ENCODE data around the gene GFY.

GFY gene

DNA sequence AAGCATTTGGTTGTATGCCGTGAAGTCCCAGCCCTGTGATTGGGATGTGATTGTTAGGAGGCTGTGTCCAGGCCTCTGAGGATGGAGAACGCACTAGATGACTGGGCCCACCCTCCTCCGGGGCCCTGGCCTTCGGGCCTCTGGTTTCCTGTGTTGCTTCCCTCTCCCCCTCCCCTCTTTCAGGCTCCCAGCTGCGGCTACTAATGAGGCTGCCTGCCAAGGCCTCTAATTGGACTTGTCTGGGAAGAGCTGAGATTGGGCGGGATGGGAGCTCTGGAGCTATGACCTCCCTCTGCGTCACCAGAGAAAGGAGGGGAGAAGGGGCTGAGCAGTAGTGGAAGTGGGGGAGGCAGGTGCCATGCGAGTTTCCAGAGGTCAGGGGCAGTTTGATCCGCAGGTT, 11.8 kb upstream of the GFY start:
- H3K4me3 ChIP-seq (ENCODE audit: low read length) = no peak overlapping the region
- H3K27ac ChIP-seq (ENCODE audit: low read depth, low read length) = no peak overlapping the region
- H3K9ac ChIP-seq (ENCODE audit: low read length) = no peak overlapping the region
- peaks cover 8% of the 10 kb centered on the region for H3K27me3 ChIP-seq (ENCODE audit: control insufficient read depth, insufficient read depth, low read length)
- no peaks in the 10 kb centered on the region for H3K4me1 ChIP-seq (ENCODE audit: control insufficient read depth, insufficient read depth, low read length)
- no peaks in the 10 kb centered on the region for H3K36me3 ChIP-seq (ENCODE audit: control insufficient read depth, insufficient read depth, low read length)

DNA sequence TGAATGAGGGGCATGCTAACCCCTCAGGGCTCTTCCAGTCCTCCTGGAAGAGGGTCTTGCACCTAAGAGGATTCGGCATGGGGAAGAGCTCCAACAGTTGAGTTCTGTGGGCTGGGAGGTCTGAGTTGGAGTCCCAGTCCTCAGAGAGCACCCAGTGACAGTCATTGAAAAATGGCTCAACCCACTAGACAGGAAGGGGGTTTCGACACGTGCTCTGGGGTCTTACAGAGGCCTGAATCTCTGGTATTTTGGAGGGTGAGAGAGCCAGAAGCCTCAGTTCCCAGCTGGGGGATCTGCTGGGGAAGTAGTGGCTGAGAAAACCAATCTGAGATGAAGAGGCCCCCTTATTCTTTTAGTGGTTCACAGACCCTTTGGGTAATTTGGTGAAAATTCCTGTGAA, 10.9 kb upstream of the GFY start:
- no peak overlapping the region for H3K27ac ChIP-seq (ENCODE audit: low read depth, low read length)
- H3K4me1 ChIP-seq (ENCODE audit: control insufficient read depth, insufficient read depth, low read length) = no peaks in the 10 kb centered on the region
- H3K9ac ChIP-seq (ENCODE audit: low read length) = no peak overlapping the region
- no peak overlapping the region for H3K4me3 ChIP-seq (ENCODE audit: low read length)
- no peaks in the 10 kb centered on the region for H3K36me3 ChIP-seq (ENCODE audit: control insufficient read depth, insufficient read depth, low read length)
- peaks cover 8% of the 10 kb centered on the region for H3K27me3 ChIP-seq (ENCODE audit: control insufficient read depth, insufficient read depth, low read length)

GRCh38 chr19:49415102-49415809, 9.9 kb upstream of the GFY start:
- H3K4me3 ChIP-seq (ENCODE audit: low read length) = no peak overlapping the region
- H3K36me3 ChIP-seq (ENCODE audit: control insufficient read depth, insufficient read depth, low read length) = no peaks in the 10 kb centered on the region
- H3K4me1 ChIP-seq (ENCODE audit: control insufficient read depth, insufficient read depth, low read length) = no peaks in the 10 kb centered on the region
- no peak overlapping the region for H3K9ac ChIP-seq (ENCODE audit: low read length)
- no peak overlapping the region for H3K27ac ChIP-seq (ENCODE audit: low read depth, low read length)
- H3K27me3 ChIP-seq (ENCODE audit: control insufficient read depth, insufficient read depth, low read length) = peaks cover 14% of the 10 kb centered on the region

GRCh38 chr19:49415810-49416200, 9.4 kb upstream of the GFY start:
- H3K36me3 ChIP-seq (ENCODE audit: control insufficient read depth, insufficient read depth, low read length) = no peaks in the 10 kb centered on the region
- no peak overlapping the region for H3K4me3 ChIP-seq (ENCODE audit: low read length)
- H3K4me1 ChIP-seq (ENCODE audit: control insufficient read depth, insufficient read depth, low read length) = no peaks in the 10 kb centered on the region
- H3K27me3 ChIP-seq (ENCODE audit: control insufficient read depth, insufficient read depth, low read length) = peaks cover 19% of the 10 kb centered on the region
- no peak overlapping the region for H3K27ac ChIP-seq (ENCODE audit: low read depth, low read length)
- H3K9ac ChIP-seq (ENCODE audit: low read length) = no peak overlapping the region

GRCh38 chr19:49417088-49417487, 8.1 kb upstream of the GFY start:
- Histone ChIP-seq H3K4me3 (ENCODE audit: low read length) (no peak overlapping the region), H3K27me3 (ENCODE audit: control insufficient read depth, insufficient read depth, low read length) (peaks cover 29% of the 10 kb centered on the region), H3K9ac (ENCODE audit: low read length) (no peak overlapping the region), H3K36me3 (ENCODE audit: control insufficient read depth, insufficient read depth, low read length) (no peaks in the 10 kb centered on the region), H3K4me1 (ENCODE audit: control insufficient read depth, insufficient read depth, low read length) (no peaks in the 10 kb centered on the region), H3K27ac (ENCODE audit: low read depth, low read length) (no peak overlapping the region)

- Histone ChIP-seq H3K36me3 (ENCODE audit: control insufficient read depth, insufficient read depth, low read length) (no peaks in the 10 kb centered on the region), H3K4me1 (ENCODE audit: control insufficient read depth, insufficient read depth, low read length) (no peaks in the 10 kb centered on the region), H3K4me3 (ENCODE audit: low read length) (no peak overlapping the region), H3K9ac (ENCODE audit: low read length) (no peak overlapping the region), H3K27ac (ENCODE audit: low read depth, low read length) (no peak overlapping the region), H3K27me3 (ENCODE audit: control insufficient read depth, insufficient read depth, low read length) (peaks cover 38% of the 10 kb centered on the region)
These were observed 6.7 kb upstream of the GFY start for GRCh38 chr19:49418511-49418910.

DNA sequence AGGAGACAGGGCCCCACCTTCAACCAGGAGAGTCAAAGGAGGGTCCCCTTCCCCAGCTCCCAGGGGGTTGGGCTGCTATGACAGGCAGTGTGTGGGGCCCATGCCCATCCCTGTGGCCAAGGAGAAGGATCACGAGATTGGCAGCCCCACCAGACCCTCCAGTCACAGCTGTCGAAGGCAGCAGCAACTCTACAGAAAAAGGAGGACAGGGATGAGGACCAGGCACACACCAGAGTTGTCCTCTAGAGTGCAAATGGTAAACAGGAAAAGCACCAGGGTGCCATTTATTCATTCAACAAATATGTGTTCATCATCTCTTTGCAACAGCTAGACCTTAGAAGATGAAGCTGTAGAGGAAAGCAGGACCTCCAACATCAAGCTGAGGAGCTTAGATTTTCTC, 6.0 kb upstream of the GFY start:
- Histone ChIP-seq H3K27me3 (ENCODE audit: control insufficient read depth, insufficient read depth, low read length) (peaks cover 42% of the 10 kb centered on the region), H3K4me1 (ENCODE audit: control insufficient read depth, insufficient read depth, low read length) (no peaks in the 10 kb centered on the region), H3K9ac (ENCODE audit: low read length) (no peak overlapping the region), H3K4me3 (ENCODE audit: low read length) (no peak overlapping the region), H3K36me3 (ENCODE audit: control insufficient read depth, insufficient read depth, low read length) (no peaks in the 10 kb centered on the region), H3K27ac (ENCODE audit: low read depth, low read length) (no peak overlapping the region)

DNA sequence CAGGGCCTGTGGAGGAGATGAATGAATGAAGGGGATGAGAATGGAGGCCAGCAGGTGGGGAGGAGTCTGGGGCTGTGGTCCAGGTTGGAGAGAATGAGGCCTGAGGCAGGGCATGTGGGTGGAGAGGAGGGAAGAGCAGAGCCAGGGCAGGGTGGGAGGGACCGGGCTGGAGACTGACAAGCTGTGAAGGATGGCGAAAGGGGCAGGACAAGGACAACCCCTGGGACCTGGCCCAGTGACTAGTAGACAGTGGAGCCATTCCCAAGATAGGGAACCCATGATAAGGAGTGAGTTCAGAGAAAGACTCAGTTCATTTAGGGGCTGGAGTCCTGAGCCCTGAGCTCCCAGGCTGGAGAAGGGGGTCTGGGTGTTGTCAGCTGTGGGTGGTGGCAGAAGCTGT, 5.0 kb upstream of the GFY start:
- H3K27ac ChIP-seq (ENCODE audit: low read depth, low read length) = no peak overlapping the region
- H3K4me3 ChIP-seq (ENCODE audit: low read length) = no peak overlapping the region
- H3K36me3 ChIP-seq (ENCODE audit: control insufficient read depth, insufficient read depth, low read length) = no peaks in the 10 kb centered on the region
- peaks cover 48% of the 10 kb centered on the region for H3K27me3 ChIP-seq (ENCODE audit: control insufficient read depth, insufficient read depth, low read length)
- no peak overlapping the region for H3K9ac ChIP-seq (ENCODE audit: low read length)
- H3K4me1 ChIP-seq (ENCODE audit: control insufficient read depth, insufficient read depth, low read length) = no peaks in the 10 kb centered on the region

DNA sequence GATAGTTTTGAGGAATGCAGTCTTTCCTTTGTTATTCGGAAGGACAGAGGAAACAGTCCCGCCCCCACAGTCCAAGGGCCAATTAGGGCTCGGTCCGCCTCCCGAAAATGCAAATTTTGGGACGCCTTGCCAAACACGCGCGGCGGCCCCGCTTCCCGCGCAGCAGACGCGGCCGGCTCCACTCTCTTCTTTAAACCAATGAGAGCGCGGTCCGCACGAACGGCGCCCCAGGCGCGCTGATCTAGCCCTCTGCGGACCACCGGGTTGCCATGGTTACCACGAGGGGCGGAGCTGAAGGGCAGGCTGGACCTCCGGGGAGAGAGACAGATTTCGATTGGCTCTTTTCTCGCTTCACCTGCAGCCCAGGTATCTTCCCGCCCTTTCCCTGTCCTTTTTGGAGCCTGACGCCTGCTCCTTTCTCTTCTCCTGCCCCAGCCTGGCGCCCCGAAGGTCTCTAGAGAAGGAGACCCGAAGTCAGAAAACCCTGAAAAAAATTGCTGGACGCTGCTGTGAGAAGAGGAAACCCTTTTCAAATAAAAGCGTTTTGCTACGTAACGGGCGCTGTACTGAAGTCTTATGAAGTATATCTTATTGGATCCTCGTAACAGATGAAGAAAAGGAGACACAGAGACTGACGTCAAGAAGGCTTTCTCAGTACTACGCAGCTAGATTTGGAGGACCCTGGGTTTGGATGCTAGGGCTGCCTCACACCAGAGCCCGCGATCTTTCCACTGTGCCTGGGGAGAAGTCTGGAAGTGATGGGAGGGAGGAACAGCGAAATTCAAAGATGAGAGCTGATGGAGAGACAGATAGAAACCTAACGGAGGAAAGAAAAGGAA, 3.9 kb upstream of the GFY start:
- H3K4me3 ChIP-seq (ENCODE audit: low read length) = peak overlapping the region; percentile 18
- peaks cover 53% of the 10 kb centered on the region for H3K27me3 ChIP-seq (ENCODE audit: control insufficient read depth, insufficient read depth, low read length)
- H3K36me3 ChIP-seq (ENCODE audit: control insufficient read depth, insufficient read depth, low read length) = no peaks in the 10 kb centered on the region
- no peak overlapping the region for H3K9ac ChIP-seq (ENCODE audit: low read length)
- H3K27ac ChIP-seq (ENCODE audit: low read depth, low read length) = no peak overlapping the region
- no peaks in the 10 kb centered on the region for H3K4me1 ChIP-seq (ENCODE audit: control insufficient read depth, insufficient read depth, low read length)

GRCh38 chr19:49421878-49422202, 3.3 kb upstream of the GFY start:
- no peaks in the 10 kb centered on the region for H3K36me3 ChIP-seq (ENCODE audit: control insufficient read depth, insufficient read depth, low read length)
- peaks cover 57% of the 10 kb centered on the region for H3K27me3 ChIP-seq (ENCODE audit: control insufficient read depth, insufficient read depth, low read length)
- no peak overlapping the region for H3K4me3 ChIP-seq (ENCODE audit: low read length)
- H3K27ac ChIP-seq (ENCODE audit: low read depth, low read length) = no peak overlapping the region
- no peak overlapping the region for H3K9ac ChIP-seq (ENCODE audit: low read length)
- H3K4me1 ChIP-seq (ENCODE audit: control insufficient read depth, insufficient read depth, low read length) = no peaks in the 10 kb centered on the region

DNA sequence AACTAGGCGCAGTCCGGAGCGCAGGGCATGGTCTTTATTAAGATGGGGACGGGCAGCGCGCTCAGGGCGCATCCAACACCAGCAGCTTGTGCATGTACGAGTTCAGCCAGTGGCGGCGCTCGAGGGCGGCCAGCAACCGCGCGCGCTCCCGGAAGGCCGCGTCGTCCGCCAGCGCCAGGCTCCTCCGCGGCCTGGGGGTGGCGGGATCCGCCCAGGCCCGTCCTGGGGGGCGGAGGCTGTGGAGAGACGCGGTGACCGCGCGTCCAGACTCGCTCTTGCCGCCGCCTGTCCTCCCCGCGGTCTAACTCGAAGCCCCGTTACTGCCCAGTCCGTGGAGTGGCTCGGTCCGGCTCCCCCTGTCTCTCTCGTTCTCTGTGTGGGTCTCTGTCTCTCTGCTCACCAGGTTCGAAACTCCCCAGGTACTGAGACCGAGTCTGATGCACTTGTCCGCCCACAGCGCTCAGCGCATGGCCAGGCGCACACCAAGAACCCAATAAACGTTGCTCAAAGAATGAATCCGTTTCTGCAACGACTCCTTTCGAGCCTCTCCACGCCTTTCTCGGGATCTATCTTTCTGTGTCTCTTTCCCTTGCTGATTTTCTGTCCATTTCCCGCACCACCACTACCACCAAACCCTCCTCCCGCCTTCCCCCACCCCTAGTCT, 2.6 kb upstream of the GFY start:
- Histone ChIP-seq H3K4me3 (ENCODE audit: low read length) (peak overlapping the region; percentile 50), H3K9ac (ENCODE audit: low read length) (no peak overlapping the region)

DNA sequence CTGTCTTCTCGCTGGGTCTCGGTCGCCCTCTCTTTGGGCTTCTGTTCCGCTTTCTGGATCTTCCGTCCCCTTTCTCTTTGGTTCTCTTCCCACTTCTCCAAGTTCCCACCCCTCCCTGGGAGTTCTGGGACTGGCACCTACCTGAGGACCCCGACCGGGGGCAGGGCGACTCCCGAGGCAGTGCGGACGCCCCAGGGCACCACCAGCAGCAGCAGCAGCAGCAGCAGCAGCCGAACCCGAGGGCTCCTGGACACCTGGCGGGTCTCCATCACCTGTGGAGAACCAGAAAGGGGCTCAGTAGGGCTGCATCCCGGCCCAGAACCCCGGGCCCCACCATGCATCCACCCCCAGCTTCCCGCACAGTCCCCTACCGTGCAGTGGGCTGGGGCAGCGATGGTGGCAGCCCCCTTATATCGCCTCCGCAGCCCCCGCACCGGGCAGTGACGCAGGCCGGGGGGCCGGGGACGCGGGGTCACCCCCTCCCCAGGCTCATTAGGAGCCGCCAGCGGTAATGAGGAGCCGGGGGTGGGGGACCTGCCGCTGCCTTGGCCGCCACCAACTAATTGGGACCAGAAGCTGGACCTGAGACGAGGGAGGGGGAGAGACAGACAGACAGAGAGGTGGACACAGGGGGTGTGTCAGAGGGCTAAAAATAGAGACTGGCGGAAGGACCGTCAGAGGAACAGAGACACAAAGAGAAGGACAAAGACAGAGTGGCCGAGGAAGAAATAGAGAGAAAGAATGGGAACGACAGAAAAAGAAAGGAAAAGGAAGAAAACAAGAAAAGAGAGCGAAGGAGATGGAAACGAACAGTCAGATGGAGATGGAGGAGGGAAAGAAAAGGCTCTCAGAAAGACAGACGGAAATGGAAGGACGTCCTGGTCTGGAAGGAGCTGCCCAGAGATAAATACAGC, 1.9 kb upstream of the GFY start, which contains the start of gene PTH2:
Gene PTH2, minus strand, starts transcription at position 371 of the 914 bp plus-strand sequence. Its CDS starts 102 bp downstream, at position 269.
- no peak within 1 kb of the TSS for H3K27ac ChIP-seq (ENCODE audit: low read depth, low read length)
- H3K9ac ChIP-seq (ENCODE audit: low read length) = no peak within 1 kb of the TSS
- no peaks in the 10 kb centered on the region for H3K36me3 ChIP-seq (ENCODE audit: control insufficient read depth, insufficient read depth, low read length)
- peaks cover 64% of the 10 kb centered on the region for H3K27me3 ChIP-seq (ENCODE audit: control insufficient read depth, insufficient read depth, low read length)
- H3K4me1 ChIP-seq (ENCODE audit: control insufficient read depth, insufficient read depth, low read length) = no peaks in the 10 kb centered on the region
- peak within 1 kb of the TSS; percentile 50 for H3K4me3 ChIP-seq (ENCODE audit: low read length)

More for the DNA sequence above, 2.6 kb upstream of the GFY start:
- Histone ChIP-seq H3K36me3 (ENCODE audit: control insufficient read depth, insufficient read depth, low read length) (no peaks in the 10 kb centered on the region), H3K4me1 (ENCODE audit: control insufficient read depth, insufficient read depth, low read length) (no peaks in the 10 kb centered on the region), H3K27ac (ENCODE audit: low read depth, low read length) (no peak overlapping the region), H3K27me3 (ENCODE audit: control insufficient read depth, insufficient read depth, low read length) (peaks cover 63% of the 10 kb centered on the region)
